Endothelial cell of umbilical vein (primary cell): ENCODE data around the gene CACNA1C. TPM values are rescaled to one million over a fixed set of nuclear protein-coding genes. Genes with fewer than 3 reads are reported as not detected.

Experiments used
- BruUV-seq: library from RNA; stranded (reverse); fragments of 400-500 nt; replicated peaks from 2 replicates; lab custom pipeline; 2021; lab: Mats Ljungman, UMichigan
- CTCF ChIA-PET: fragments of 300-600, 350-600 bp; sonication (Branson Sonifier 250); formaldehyde crosslinking; loops from one replicate; lab custom pipeline; 2021; ENCODE audit warnings: antibody characterized with exemption, inconsistent platforms; lab: Charles Lee
- POLR2A ChIA-PET: fragments of 300-600, 350-600 bp; sonication (Branson Sonifier 250); formaldehyde crosslinking; loops from one replicate; lab custom pipeline; 2021; ENCODE audit warnings: antibody characterized with exemption, inconsistent platforms; lab: Charles Lee
- DNase-seq: peaks from one replicate; pipeline ENCODE4 v3.0.0-alpha.2; 2011; ENCODE audit warnings: low read depth, low spot score
- FAIRE-seq: peaks from 2 replicates; lab custom pipeline; 2011; peaks lifted over from hg19 to GRCh38; lab: Jason Lieb, UNC
- H2AFZ ChIP-seq: 2 replicates; pipeline ENCODE4 v1.6.0; 2012; ENCODE audit warnings: low read depth, low read length, control low read depth, inconsistent platforms
- H3K27ac ChIP-seq: 2 replicates; pipeline ENCODE4 v1.5.1; 2011; ENCODE audit warnings: low read depth, mild to moderate bottlenecking, control low read depth, low read length, moderate library complexity; ENCODE audit not compliant: insufficient read depth
- H3K27me3 ChIP-seq, 2 experiments: 2 replicates each; pipeline versions ENCODE4 v1.6.0 to v1.6.1; 2011; ENCODE audit warnings: low read length in 2 of 2, mixed read lengths in 1 of 2; ENCODE audit not compliant: control insufficient read depth in 2 of 2, insufficient read depth in 2 of 2
- H3K36me3 ChIP-seq, 2 experiments: 2 replicates in 1 of 2; 3 replicates in 1 of 2; pipeline ENCODE4 v1.5.1; 2011; ENCODE audit warnings: low read length in 2 of 2, mild to moderate bottlenecking in 1 of 2, moderate library complexity in 1 of 2; ENCODE audit not compliant: control insufficient read depth in 2 of 2, insufficient read depth in 2 of 2; ENCODE audit errors: extremely low read depth in 1 of 2
- H3K4me1 ChIP-seq: 3 replicates; pipeline ENCODE4 v1.5.1; 2011; ENCODE audit warnings: mild to moderate bottlenecking, low read length; ENCODE audit not compliant: control insufficient read depth, insufficient read depth; ENCODE audit errors: extremely low read depth
- H3K4me2 ChIP-seq: 2 replicates; pipeline ENCODE4 v1.6.1; 2011; ENCODE audit warnings: low read length, control low read depth, mixed read lengths; ENCODE audit not compliant: insufficient read depth
- H3K4me3 ChIP-seq, 3 experiments: fragments of 200-600 bp in 1 of 3; sonication (generic), shearing (Covaris generic) in 1 of 3; replicated peaks in 1 of 3; 2 replicates each; pipeline ENCODE4 v1.5.1; 2011 to 2016; ENCODE audit warnings: control low read depth in 3 of 3, low read length in 3 of 3, mild to moderate bottlenecking in 2 of 3, inconsistent platforms in 1 of 3, low read depth in 1 of 3, moderate library complexity in 1 of 3; ENCODE audit not compliant: insufficient read depth in 1 of 3
- H3K79me2 ChIP-seq: 2 replicates; pipeline ENCODE4 v1.6.0; 2012; ENCODE audit warnings: low read length, inconsistent platforms; ENCODE audit not compliant: control insufficient read depth, insufficient read depth
- H3K9ac ChIP-seq: replicated peaks from 2 replicates; pipeline ENCODE3; 2011; ENCODE audit warnings: low read length, control low read depth; ENCODE audit not compliant: insufficient read depth; ENCODE audit errors: extremely low read depth
- H3K9me1 ChIP-seq: replicated peaks from 3 replicates; pipeline ENCODE4 v1.6.0; 2011; ENCODE audit warnings: mild to moderate bottlenecking, low read length; ENCODE audit not compliant: control insufficient read depth, insufficient read depth; ENCODE audit errors: extremely low read depth
- H3K9me3 ChIP-seq: replicated peaks from 2 replicates; pipeline ENCODE4 v1.5.1; 2012; ENCODE audit warnings: low read length, inconsistent platforms; ENCODE audit not compliant: control insufficient read depth, insufficient read depth
- H4K20me1 ChIP-seq: replicated peaks from 2 replicates; pipeline ENCODE3; 2011; ENCODE audit warnings: mild to moderate bottlenecking, low read length; ENCODE audit not compliant: control insufficient read depth, insufficient read depth; ENCODE audit errors: extremely low read depth
- EZH2 ChIP-seq: IDR thresholded peaks from 2 replicates; pipeline ENCODE4 v1.6.1; 2012; ENCODE audit warnings: borderline replicate concordance, low read depth, mild to moderate bottlenecking, moderate library complexity, low read length, inconsistent platforms; ENCODE audit not compliant: severe bottlenecking
- FOS ChIP-seq: IDR thresholded peaks from 2 replicates; pipeline ENCODE4 v1.6.1; 2011; ENCODE audit warnings: mild to moderate bottlenecking, low read length, moderate library complexity, borderline replicate concordance; ENCODE audit not compliant: insufficient read depth
- GATA2 ChIP-seq: IDR thresholded peaks from 2 replicates; pipeline ENCODE4 v1.7.0; 2011; ENCODE audit warnings: low read depth, mild to moderate bottlenecking, moderate library complexity, mixed read lengths, low read length; ENCODE audit not compliant: insufficient read length, insufficient read depth
- JUN ChIP-seq: IDR thresholded peaks from 2 replicates; pipeline ENCODE4 v1.6.1; 2011; ENCODE audit warnings: borderline replicate concordance, low read depth; ENCODE audit not compliant: insufficient read length, insufficient read depth
- MAX ChIP-seq: IDR thresholded peaks from 2 replicates; pipeline ENCODE4 v1.6.1; 2011; ENCODE audit not compliant: insufficient read depth, insufficient read length
- MYC ChIP-seq: IDR thresholded peaks from one replicate; pipeline ENCODE4 v1.6.1; 2011; ENCODE audit warnings: mild to moderate bottlenecking, low read depth, low read length
- POLR2A ChIP-seq: IDR thresholded peaks from 2 replicates; pipeline ENCODE4 v1.6.1; 2012; ENCODE audit warnings: low read depth, mild to moderate bottlenecking, control low read depth, low read length
- POLR2AphosphoS5 ChIP-seq: IDR thresholded peaks from 2 replicates; pipeline ENCODE4 v1.6.1; 2012; ENCODE audit warnings: low read depth, mild to moderate bottlenecking, control low read depth, low read length, moderate library complexity; ENCODE audit not compliant: insufficient read depth
- dilution Hi-C: fragments of 300-500 bp; cut with MboI; formaldehyde crosslinking; loops from one replicate; pipeline ENCODE4 v1.15.0; 2019; ENCODE audit warnings: low sequenced_read_pairs; ENCODE audit not compliant: extremely low pct_ligation_motif_present
- intact Hi-C: fragments of 100-400 bp; cut with micrococcal nuclease; formaldehyde crosslinking; loops from one replicate; pipeline ENCODE4 v1.10.0; 2022
- polyA plus RNA-seq, 4 experiments: library from polyadenylated mRNA; depleted of rRNA in 3 of 4; stranded (reverse) in 3 of 4; unstranded in 1 of 4; fragments of >200 nt; gene quantifications; 2 replicates each; pipeline versions ENCODE4 v1.2.1 to v1.2.3, GENCODE V29; 2011 to 2012; ENCODE audit warnings: missing spikeins in 1 of 4
- total RNA-seq: library from RNA; stranded (reverse); gene quantifications from 2 replicates; pipeline ENCODE4 v1.2.3, GENCODE V29; 2021
- TF ChIP-seq, protein P1 (sequence below), 2 donors: IDR thresholded peaks; 1 replicate in 1 of 2; 2 replicates in 1 of 2; pipeline ENCODE4 v1.5.1; 2011; ENCODE audit warnings: low read length in 2 of 2, mild to moderate bottlenecking in 2 of 2, moderate library complexity in 2 of 2, control low read depth in 1 of 2, inconsistent platforms in 1 of 2, low read depth in 1 of 2; ENCODE audit not compliant: insufficient read depth in 1 of 2; ENCODE audit errors: extremely low read depth in 1 of 2

The CACNA1C gene
- total and polyA plus RNA-seq, 2 donors (not counting 3 experiments of a cell fraction or from before 2014, with no cell fraction given) = not detected

DNA sequence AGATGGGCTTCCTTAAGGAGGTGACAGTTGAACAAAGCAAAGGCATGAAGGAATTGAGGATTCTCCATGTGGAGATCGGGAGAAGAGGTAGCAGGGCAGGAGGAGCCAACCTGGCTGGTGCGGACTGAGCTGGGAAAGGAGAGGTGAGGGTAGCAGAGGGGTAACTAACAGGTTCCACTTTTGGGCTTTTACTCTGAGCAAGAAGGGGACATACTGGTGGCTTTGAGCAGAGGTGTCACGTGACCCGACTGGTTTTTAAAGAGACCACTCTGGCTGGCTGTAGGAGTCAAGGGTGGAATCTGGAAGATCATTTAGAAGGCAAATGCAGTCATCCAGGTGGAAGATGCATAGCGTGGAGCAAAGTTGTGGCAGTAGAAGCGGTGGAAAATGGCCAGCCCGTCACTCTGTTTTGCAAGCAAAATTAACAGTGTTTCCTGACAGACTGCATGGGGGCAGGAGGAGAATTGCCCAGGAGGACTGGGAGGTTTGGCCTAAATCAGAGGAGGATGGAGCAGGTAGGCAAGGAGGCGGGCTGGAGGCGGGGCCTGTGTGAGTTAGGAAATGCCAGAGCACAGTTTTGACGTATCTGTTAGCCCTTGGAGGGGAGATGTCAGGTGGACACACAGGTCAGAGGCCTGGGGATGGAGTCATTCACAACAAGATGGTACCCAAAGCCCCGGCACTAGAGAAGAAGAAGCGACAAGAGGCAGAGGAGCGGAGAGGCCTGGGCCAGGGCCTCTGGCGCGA, 585.7 kb downstream of the CACNA1C start:
- no peaks in the 10 kb centered on the region for H3K9me3 ChIP-seq
- DNase-seq (no peak), FAIRE-seq (no peak)
- no peak overlapping the region for H3K27ac ChIP-seq
- no peaks in the 10 kb centered on the region for H4K20me1 ChIP-seq
- H2AFZ ChIP-seq = no peak overlapping the region
- dilution Hi-C loops (no loop called here), intact Hi-C loops (no loop called here)
- no peak overlapping the region for H3K4me2 ChIP-seq
- H3K27me3 ChIP-seq = no peaks in the 10 kb centered on the region
- H3K9ac ChIP-seq = no peak overlapping the region
- no peaks in the 10 kb centered on the region for H3K79me2 ChIP-seq
- TF ChIP-seq POLR2AphosphoS5 = no peak
- no peak for TF ChIP-seq JUN
- no peak for TF ChIP-seq POLR2A
- no peak for TF ChIP-seq EZH2
- no TSS peak for BruUV-seq
- H3K4me1 ChIP-seq = peaks cover 17% of the 10 kb centered on the region
- ChIA-PET CTCF (no interaction called here), POLR2A (no interaction called here)
- H3K4me3 ChIP-seq = no peak overlapping the region
- H3K9me1 ChIP-seq = no peaks in the 10 kb centered on the region
- H3K36me3 ChIP-seq = no peaks in the 10 kb centered on the region

- Histone ChIP-seq H4K20me1 (no peaks in the 10 kb centered on the region), H3K4me1 (peaks cover 17% of the 10 kb centered on the region), H3K27ac (no peak overlapping the region), H3K4me2 (no peak overlapping the region), H3K9me3 (no peaks in the 10 kb centered on the region), H3K79me2 (no peaks in the 10 kb centered on the region), H3K4me3 (no peak overlapping the region), H3K36me3 (no peaks in the 10 kb centered on the region), H2AFZ (no peak overlapping the region), H3K9me1 (no peaks in the 10 kb centered on the region), H3K27me3 (no peaks in the 10 kb centered on the region), H3K9ac (no peak overlapping the region)
- no peak for FAIRE-seq
- dilution Hi-C loops (no loop called here), intact Hi-C loops (no loop called here)
- BruUV-seq = no TSS peak
- ChIA-PET POLR2A (no interaction called here), CTCF (no interaction called here)
- no peak for DNase-seq
- TF ChIP-seq, protein P1, sequence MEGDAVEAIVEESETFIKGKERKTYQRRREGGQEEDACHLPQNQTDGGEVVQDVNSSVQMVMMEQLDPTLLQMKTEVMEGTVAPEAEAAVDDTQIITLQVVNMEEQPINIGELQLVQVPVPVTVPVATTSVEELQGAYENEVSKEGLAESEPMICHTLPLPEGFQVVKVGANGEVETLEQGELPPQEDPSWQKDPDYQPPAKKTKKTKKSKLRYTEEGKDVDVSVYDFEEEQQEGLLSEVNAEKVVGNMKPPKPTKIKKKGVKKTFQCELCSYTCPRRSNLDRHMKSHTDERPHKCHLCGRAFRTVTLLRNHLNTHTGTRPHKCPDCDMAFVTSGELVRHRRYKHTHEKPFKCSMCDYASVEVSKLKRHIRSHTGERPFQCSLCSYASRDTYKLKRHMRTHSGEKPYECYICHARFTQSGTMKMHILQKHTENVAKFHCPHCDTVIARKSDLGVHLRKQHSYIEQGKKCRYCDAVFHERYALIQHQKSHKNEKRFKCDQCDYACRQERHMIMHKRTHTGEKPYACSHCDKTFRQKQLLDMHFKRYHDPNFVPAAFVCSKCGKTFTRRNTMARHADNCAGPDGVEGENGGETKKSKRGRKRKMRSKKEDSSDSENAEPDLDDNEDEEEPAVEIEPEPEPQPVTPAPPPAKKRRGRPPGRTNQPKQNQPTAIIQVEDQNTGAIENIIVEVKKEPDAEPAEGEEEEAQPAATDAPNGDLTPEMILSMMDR (IDR thresholded peaks at IDR 0.05; ENCODE audit: extremely low read depth in 1 of 2, insufficient read depth in 1 of 2, low read depth in 1 of 2, low read length in 2 of 2) = no peak
- TF ChIP-seq MAX (no peak), EZH2 (no peak), GATA2 (no peak), MYC (no peak), POLR2AphosphoS5 (no peak), POLR2A (no peak), JUN (no peak), FOS (no peak)
Measured at GRCh38 chr12:2639020-2639298, 586.2 kb downstream of the CACNA1C start.
